GM21576 (cell line): ENCODE measurements around the gene HLA-DRB5.
"Not testable (repeated sequence)": the region's sequence is repeated elsewhere in the genome, so short reads cannot be mapped to it uniquely, and the experiment has no call there.

ENCODE experiments used
- ATAC-seq: cut with Tn5 transposase; IDR thresholded peaks from one replicate; pipeline ENCODE4 v1.9.1; 2021; ENCODE audit warnings: mild to moderate bottlenecking, moderate library complexity; ENCODE audit not compliant: unreplicated experiment

HLA-DRB5 gene

DNA sequence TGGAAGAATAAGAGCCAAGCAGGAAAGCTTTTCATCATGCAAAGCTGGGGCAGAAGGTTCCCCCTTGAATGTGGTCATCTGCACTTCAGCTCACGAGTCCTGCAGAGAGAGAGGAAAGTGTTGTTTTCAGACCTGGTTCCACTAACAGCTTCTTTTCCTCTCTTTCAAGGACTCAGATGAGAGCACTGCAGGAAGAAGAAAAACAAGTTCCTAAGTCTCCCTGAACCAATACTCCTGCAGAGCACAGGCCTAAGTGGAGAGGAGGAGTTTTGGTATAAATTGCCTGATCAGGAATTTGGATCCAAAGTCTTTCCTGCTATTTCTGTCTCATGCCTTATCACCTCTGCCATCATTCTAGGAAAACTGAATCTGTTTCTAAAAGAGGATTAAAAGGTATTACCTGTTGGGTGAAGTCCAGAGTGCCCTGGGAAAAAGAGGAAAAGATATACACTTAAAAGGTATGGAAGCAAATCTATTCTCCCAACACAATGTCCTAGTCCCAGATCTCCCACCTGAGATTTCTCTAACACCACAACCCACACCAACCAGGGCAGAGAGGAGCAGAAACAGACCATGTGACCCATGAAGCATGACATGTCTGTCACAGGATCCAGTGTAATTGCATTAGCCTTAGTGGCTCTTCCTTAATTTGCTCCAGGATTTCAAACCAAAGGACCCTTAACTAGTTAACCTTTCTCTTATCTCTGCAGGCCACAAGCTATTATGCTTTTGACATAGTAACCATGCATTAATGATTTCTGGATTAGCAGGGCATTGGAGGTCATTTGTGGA, 12.2 kb downstream of the HLA-DRB5 start:
- no peak for ATAC-seq

DNA sequence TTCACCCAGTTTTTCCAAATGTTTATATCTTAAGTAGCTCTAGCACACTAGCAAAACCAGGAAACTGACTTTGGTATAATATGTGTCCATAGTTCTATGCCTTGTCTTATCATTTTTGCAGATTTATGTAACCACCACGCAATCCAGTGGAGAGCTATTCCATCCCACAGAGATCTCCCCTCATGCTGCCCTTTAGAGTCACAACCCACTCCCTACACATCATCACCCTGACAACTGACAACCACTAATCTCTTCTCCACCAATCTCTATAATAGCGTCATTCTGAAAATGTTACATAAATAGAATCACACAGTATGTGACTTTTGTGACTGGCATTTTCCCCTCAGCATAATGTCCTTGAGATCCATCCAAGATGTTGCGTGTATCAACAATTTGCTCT, 29.1 kb downstream of the HLA-DRB5 start:
- no peak for ATAC-seq

- ATAC-seq = no peak
These were observed 37.7 kb downstream of the HLA-DRB5 start for GRCh38 chr6:32492351-32492750.

- no peak for ATAC-seq
These were observed 38.4 kb downstream of the HLA-DRB5 start for GRCh38 chr6:32491700-32492099.

GRCh38 chr6:32488083-32488482, 42.0 kb downstream of the HLA-DRB5 start:
- ATAC-seq = no peak

GRCh38 chr6:32484614-32484998, 45.5 kb downstream of the HLA-DRB5 start:
- ATAC-seq = no peak

DNA sequence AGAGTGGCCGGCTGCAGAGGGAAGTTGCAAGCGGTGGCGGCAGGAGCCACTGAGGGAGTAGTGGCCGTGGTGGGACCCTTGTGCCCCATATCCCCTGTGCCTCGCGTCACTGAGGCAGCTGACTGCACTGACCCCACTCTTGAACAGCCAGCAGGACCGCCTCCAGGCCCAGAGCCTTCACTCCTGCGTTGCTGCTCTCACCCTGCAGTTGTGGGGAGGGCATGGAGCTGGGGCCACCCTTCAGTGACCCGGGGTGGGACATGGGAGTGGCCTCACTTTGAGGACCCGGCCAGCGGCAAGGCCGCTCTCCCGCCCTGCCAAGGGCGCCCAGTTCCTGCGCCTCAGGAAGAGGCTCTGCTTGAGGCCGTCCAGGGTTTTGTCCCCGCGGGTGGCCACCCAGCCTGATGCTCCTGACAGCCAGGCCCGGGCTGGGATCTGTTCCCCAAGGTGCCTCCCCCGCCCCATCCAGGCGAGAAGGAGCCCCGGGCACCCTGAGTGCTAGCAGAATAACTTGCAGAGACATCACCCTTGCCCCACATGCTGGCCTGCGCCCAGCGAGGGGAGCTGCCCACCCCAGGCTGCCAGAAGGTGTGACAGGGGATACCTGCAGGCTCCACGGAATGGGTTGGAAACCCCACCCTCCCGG, 46.0 kb downstream of the HLA-DRB5 start:
- no peak for ATAC-seq

- ATAC-seq = no peak
These were observed 54.5 kb downstream of the HLA-DRB5 start for GRCh38 chr6:32475392-32476206.

GRCh38 chr6:32473376-32474348, 56.4 kb downstream of the HLA-DRB5 start:
- ATAC-seq = peak; percentile 91

DNA sequence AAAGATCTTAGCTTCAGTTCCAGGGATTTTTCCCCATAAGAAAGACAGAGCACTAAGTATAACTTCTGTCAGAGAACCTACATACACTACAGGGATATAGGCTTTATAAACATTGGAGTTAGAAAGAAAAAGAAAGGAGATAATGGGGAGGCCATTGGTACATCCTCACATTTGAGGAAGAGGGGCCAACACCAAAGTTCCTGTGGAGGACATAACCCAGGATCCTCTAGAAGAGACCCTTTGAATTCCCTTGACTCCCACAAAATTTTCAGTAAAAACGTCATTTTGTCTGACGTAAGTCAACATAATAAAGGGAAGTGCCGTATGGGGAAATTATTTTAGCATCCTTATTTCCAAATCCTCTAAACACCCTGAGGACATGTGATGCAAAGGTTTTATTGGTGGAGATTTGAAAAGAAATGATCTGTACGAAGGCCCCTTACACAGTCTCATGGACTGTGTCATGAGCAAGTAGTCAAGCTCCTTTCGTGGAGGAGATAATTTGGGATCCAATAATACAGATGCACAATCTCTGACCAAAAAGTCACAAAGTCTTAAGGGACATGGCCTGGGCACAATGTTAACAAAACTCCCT, 57.2 kb downstream of the HLA-DRB5 start:
- ATAC-seq = no peak

- not testable (repeated sequence) for ATAC-seq
These were observed 62.2 kb downstream of the HLA-DRB5 start for GRCh38 chr6:32467743-32468503.
